GM13976 (cell line): ENCODE measurements around the gene CSMD2.

Source experiments
- DNase-seq: peaks from one replicate; pipeline ENCODE4 v3.0.0; 2012; ENCODE audit warnings: low spot score
- CTCF ChIP-seq: IDR thresholded peaks from 2 replicates; pipeline ENCODE4 v1.5.1; 2012; ENCODE audit warnings: borderline replicate concordance, mild to moderate bottlenecking; ENCODE audit not compliant: insufficient read depth; ENCODE audit errors: extremely low read depth, missing control alignments, control extremely low read depth
- in situ Hi-C: fragments of 300-500 bp; cut with MboI; formaldehyde crosslinking; loops from one replicate; pipeline ENCODE4 v1.12.0; 2022; ENCODE audit warnings: low sequenced_read_pairs, mixed read lengths, inconsistent platforms; ENCODE audit not compliant: unreplicated experiment

CSMD2 gene

GRCh38 chr1:34130306-34130705, 34.7 kb downstream of the CSMD2 start:
- in situ Hi-C loops: no loop called here
- no peak for DNase-seq
- TF ChIP-seq CTCF: no peak

- in situ Hi-C loops: no loop called here
- no peak for TF ChIP-seq CTCF
- DNase-seq: no peak
These were observed 35.4 kb downstream of the CSMD2 start for GRCh38 chr1:34129630-34130029.

GRCh38 chr1:34128186-34128889, 36.7 kb downstream of the CSMD2 start:
- TF ChIP-seq CTCF: no peak
- in situ Hi-C loops: no loop called here
- no peak for DNase-seq

- no peak for DNase-seq
- in situ Hi-C loops: no loop called here
- TF ChIP-seq CTCF: no peak
These were observed 37.7 kb downstream of the CSMD2 start for GRCh38 chr1:34127006-34128000.

GRCh38 chr1:34126486-34126885, 38.5 kb downstream of the CSMD2 start:
- DNase-seq: no peak
- in situ Hi-C loops: no loop called here
- TF ChIP-seq CTCF: no peak

GRCh38 chr1:34125721-34126380, 39.2 kb downstream of the CSMD2 start:
- no peak for TF ChIP-seq CTCF
- in situ Hi-C loops: no loop called here
- DNase-seq: no peak
